ENCODE measurements around the gene UCK2. TPM values are rescaled to one million over a fixed set of nuclear protein-coding genes. Genes with fewer than 3 reads are reported as not detected.

The UCK2 gene
- total and polyA plus RNA-seq, 2 of the 8 experiments (the other 6 are each of a cell fraction or from before 2014, with no cell fraction given), result 103 to 109 TPM

DNA sequence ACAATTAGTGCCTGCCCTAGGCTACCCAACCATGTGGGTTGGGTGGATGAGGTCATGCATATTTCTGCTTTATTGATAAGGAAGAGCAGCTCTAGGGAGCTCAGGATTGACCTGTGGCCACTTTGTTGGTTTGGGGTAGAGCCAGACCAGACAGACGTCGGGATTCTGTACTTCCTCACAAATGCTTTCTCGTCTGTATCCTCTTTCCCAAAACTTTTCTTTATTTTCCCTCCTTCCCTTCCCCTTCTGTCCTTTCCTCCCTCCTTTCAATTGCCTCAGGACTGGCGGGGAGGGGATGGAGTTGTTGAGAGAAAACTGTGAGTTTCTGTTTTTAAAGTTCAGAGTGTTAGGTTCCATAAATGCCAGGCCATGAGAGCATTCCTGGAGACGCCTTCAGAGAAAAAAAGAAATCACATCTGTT lies 68.0 kb downstream of the UCK2 start (continued):
- TF ChIP-seq CEBPB (IDR thresholded peaks at IDR 0.05; ENCODE audit: low read depth, low read length), result no peak

All from H1 (cell line).